Thyroid gland (tissue), 4 donors: ENCODE results near the gene ESRRA.

ENCODE experiments used
- POLR2A ChIP-seq, 2 donors: fragments of 450-650 bp; IDR thresholded peaks; one replicate each; pipeline ENCODE4 v1.6.1; 2017; ENCODE audit warnings: antibody characterized with exemption in 2 of 2, mild to moderate bottlenecking in 2 of 2, moderate library complexity in 1 of 2
- TF ChIP-seq, protein P1 (sequence below), 6 experiments: fragments of 200-600 bp in 3 of 6; fragments of 450-650 bp in 3 of 6; sonication (generic) in 3 of 6; IDR thresholded peaks; one replicate each; pipeline ENCODE4 v1.5.1; 2016 to 2019; ENCODE audit warnings: antibody characterized with exemption in 6 of 6, mild to moderate bottlenecking in 2 of 6, inconsistent platforms in 1 of 6, moderate library complexity in 1 of 6

DNA sequence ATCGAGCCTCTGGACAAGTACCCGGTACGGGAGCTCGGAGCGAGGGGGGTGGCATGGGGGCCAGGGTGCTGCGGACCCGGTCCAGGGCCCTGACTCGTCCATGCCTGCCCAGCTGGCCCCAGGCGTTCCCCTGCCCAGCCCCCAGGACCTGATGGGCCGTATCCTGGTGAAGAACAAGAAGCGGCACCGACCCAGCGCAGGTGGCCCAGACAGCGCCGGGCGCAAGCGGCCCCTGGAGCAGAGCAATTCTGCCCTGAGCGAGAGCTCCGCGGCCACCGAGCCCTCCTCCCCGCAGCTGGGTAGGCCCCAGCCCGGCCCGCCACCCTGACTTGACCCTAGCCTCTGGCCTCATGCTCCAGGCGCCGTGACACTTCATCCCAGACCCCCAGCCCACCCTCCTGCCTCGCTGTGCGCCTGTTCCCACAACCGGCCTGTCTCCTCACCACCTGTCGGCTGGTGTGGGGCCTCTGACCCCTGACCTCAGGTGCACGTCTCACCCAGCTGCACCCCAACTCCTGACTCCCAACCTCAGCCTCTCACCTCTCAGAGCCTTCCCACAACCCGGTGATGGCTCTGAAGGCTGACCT, 46.3 kb upstream of the ESRRA start:
- TF ChIP-seq POLR2A (IDR thresholded peaks at IDR 0.05), result no peak
- TF ChIP-seq, protein P1, sequence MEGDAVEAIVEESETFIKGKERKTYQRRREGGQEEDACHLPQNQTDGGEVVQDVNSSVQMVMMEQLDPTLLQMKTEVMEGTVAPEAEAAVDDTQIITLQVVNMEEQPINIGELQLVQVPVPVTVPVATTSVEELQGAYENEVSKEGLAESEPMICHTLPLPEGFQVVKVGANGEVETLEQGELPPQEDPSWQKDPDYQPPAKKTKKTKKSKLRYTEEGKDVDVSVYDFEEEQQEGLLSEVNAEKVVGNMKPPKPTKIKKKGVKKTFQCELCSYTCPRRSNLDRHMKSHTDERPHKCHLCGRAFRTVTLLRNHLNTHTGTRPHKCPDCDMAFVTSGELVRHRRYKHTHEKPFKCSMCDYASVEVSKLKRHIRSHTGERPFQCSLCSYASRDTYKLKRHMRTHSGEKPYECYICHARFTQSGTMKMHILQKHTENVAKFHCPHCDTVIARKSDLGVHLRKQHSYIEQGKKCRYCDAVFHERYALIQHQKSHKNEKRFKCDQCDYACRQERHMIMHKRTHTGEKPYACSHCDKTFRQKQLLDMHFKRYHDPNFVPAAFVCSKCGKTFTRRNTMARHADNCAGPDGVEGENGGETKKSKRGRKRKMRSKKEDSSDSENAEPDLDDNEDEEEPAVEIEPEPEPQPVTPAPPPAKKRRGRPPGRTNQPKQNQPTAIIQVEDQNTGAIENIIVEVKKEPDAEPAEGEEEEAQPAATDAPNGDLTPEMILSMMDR (IDR thresholded peaks at IDR 0.05), result no peak
